Ovary (tissue), 9 donors: ENCODE results near the gene MMP24OS. TPM values are rescaled to one million over a fixed set of nuclear protein-coding genes. Genes with fewer than 3 reads are reported as not detected.

Source experiments
- DNase-seq, 5 donors: peaks; one replicate each; pipeline ENCODE4 v3.0.0-alpha.2; 2019 to 2020
- H3K27ac ChIP-seq, 2 donors: fragments of 200-600 bp; one replicate each; pipeline versions ENCODE4 v1.5.1 to v1.8.0; 2019 to 2022
- H3K27me3 ChIP-seq: fragments of 200-600 bp; one replicate; pipeline ENCODE4 v1.8.0; 2022
- H3K36me3 ChIP-seq: fragments of 200-600 bp; sonication (generic); one replicate; pipeline ENCODE4 v1.5.1; 2019
- H3K4me1 ChIP-seq: one replicate; pipeline ENCODE4 v1.8.1; 2013; ENCODE audit warnings: mild to moderate bottlenecking, moderate library complexity; ENCODE audit not compliant: insufficient read depth
- H3K4me3 ChIP-seq: fragments of 200-600 bp; sonication (generic); one replicate; pipeline ENCODE4 v1.5.1; 2017
- H3K9me3 ChIP-seq, 2 donors: fragments of 200-600 bp in 1 of 2; sonication (generic) in 1 of 2; one replicate each; pipeline versions ENCODE4 v1.5.1 to v1.8.1; 2013 to 2019; ENCODE audit warnings: mild to moderate bottlenecking in 1 of 2, moderate library complexity in 1 of 2
- CTCF ChIP-seq, 3 donors: fragments of 450-650 bp in 2 of 3; fragments of 200-600 bp in 1 of 3; IDR thresholded peaks; one replicate each; pipeline versions ENCODE4 v1.5.1 to v1.8.0; 2016 to 2022; ENCODE audit warnings: antibody characterized with exemption in 3 of 3, mild to moderate bottlenecking in 1 of 3
- EP300 ChIP-seq: sonication (generic); formaldehyde crosslinking; IDR thresholded peaks from one replicate; pipeline ENCODE4 v1.6.1; 2017; ENCODE audit warnings: antibody characterized with exemption
- POLR2A ChIP-seq: fragments of 450-650 bp; IDR thresholded peaks from one replicate; pipeline ENCODE4 v1.6.1; 2017; ENCODE audit warnings: antibody characterized with exemption, mild to moderate bottlenecking, moderate library complexity
- whole genome bisulfite sequencing, 3 donors: extraction: QIAGEN DNeasy Blood & Tissue Kit in 1 of 3; methylation state at CpG; one replicate each; pipeline versions ENCODE4 v1.1.5 to v1.1.7; 2013 to 2017; 5-methylcytosine and 5-hydroxymethylcytosine counted together
- intact Hi-C, 4 donors: fragments of 100-400 bp; cut with DNase I; formaldehyde crosslinking; loops; one replicate each; pipeline versions ENCODE4 v1.11.0 to v1.15.1; 2022 to 2023
- polyA plus RNA-seq, 2 donors: library from polyadenylated mRNA; stranded (reverse); fragments of 200-250 nt in 1 of 2; fragments of 350-450 nt in 1 of 2; fragmentation: Illumina TruSeq in 1 of 2; extraction: RNeasy Lipid Tissue Mini Kit (QIAGEN cat#74804) in 1 of 2; gene quantifications; one replicate each; pipeline ENCODE4 v1.2.3, GENCODE V29; 2013 to 2014
- total RNA-seq, 7 donors: library from RNA; depleted of rRNA in 2 of 7; stranded (reverse); fragments of >200 nt in 2 of 7; fragmentation: NEBNext Ultra II Directional in 3 of 7; extraction: Animal tissue kit (Norgen Biotek cat#: 25700) in 3 of 7; gene quantifications; one replicate each; pipeline versions ENCODE4 v1.1.0 to v1.2.4, GENCODE V29; 2016 to 2023
- donor health status: DM: no; HTN: no; CAD: no; lungs with moderate emphysema.
- donor health status: DM: no; HTN: no; CAD: no.
- donor health status: Bipolar disorder and iron deficiency.
- donor health status: DM: yes; HTN: yes; CAD: no.
- donor health status: DM: no; HTN: no; CAD: no.
- donor health status: DM: yes; HTN: yes; CAD: no.

MMP24OS gene
- total and polyA plus RNA-seq, 9 donors = 20.5 to 77.7 (median 57.8) TPM

- Histone ChIP-seq H3K27ac (no peak overlapping the region), H3K36me3 (no peaks in the 10 kb centered on the region), H3K4me1 (peaks cover 2% of the 10 kb centered on the region), H3K27me3 (no peaks in the 10 kb centered on the region), H3K4me3 (no peak overlapping the region), H3K9me3 (no peaks in the 10 kb centered on the region)
- TF ChIP-seq POLR2A (no peak), EP300 (no peak), CTCF (IDR thresholded peaks at IDR 0.05) (no peak)
- WGBS, 3 donors = 78 to 81% (median 81%) methylated on average over 11 of the region's 11 CpGs
- intact Hi-C loops = no loop called here
- DNase-seq = no peak
Measured at GRCh38 chr20:35326021-35326739, 48.3 kb upstream of the MMP24OS start.

- 88 to 89% (median 88%) methylated on average over 6 of the region's 6 CpGs for WGBS, 3 donors
- no peaks in the 10 kb centered on the region for H3K9me3 ChIP-seq
- no peaks in the 10 kb centered on the region for H3K27me3 ChIP-seq
- intact Hi-C loops = no loop called here
- TF ChIP-seq EP300 (no peak), POLR2A (no peak), CTCF (IDR thresholded peaks at IDR 0.05) (no peak)
- H3K4me1 ChIP-seq = peaks cover 2% of the 10 kb centered on the region
- no peak overlapping the region for H3K4me3 ChIP-seq
- no peak overlapping the region for H3K27ac ChIP-seq
- no peaks in the 10 kb centered on the region for H3K36me3 ChIP-seq
- DNase-seq = no peak
Measured at GRCh38 chr20:35325401-35325800, 47.5 kb upstream of the MMP24OS start.

- H3K27ac ChIP-seq = no peak overlapping the region
- intact Hi-C loops = no loop called here
- DNase-seq = no peak
- no peaks in the 10 kb centered on the region for H3K9me3 ChIP-seq
- H3K4me3 ChIP-seq = no peak overlapping the region
- no peaks in the 10 kb centered on the region for H3K36me3 ChIP-seq
- no peaks in the 10 kb centered on the region for H3K4me1 ChIP-seq
- 95 to 97% (median 95%) methylated on average over 3 of the region's 3 CpGs for WGBS, 3 donors
- H3K27me3 ChIP-seq = no peaks in the 10 kb centered on the region
- TF ChIP-seq EP300 (no peak), POLR2A (no peak), CTCF (IDR thresholded peaks at IDR 0.05) (no peak)
Measured at GRCh38 chr20:35320396-35321126, 42.6 kb upstream of the MMP24OS start.

GRCh38 chr20:35319871-35320197, 41.9 kb upstream of the MMP24OS start:
- Histone ChIP-seq H3K27ac (no peak overlapping the region), H3K9me3 (no peaks in the 10 kb centered on the region), H3K27me3 (no peaks in the 10 kb centered on the region), H3K4me3 (no peak overlapping the region), H3K4me1 (no peaks in the 10 kb centered on the region), H3K36me3 (no peaks in the 10 kb centered on the region)
- intact Hi-C loops = no loop called here
- DNase-seq = no peak
- TF ChIP-seq EP300 = no peak
- TF ChIP-seq POLR2A = no peak
- TF ChIP-seq CTCF (IDR thresholded peaks at IDR 0.05) = no peak
